ENCODE results near the gene CREBBP.

The CREBBP gene

GRCh38 chr16:3800477-3801270 is 79.8 kb downstream of the CREBBP start:
- Mint-ChIP-seq H3K27me3 (no peaks in the 10 kb centered on the region), H3K9me3 (no peaks in the 10 kb centered on the region), H3K4me3 (no peak overlapping the region), H3K27ac (no peak overlapping the region), H3K4me1 (peaks cover 74% of the 10 kb centered on the region), H3K36me3 (peaks cover 13% of the 10 kb centered on the region)

GRCh38 chr16:3800019-3800418 is 80.5 kb downstream of the CREBBP start:
- Mint-ChIP-seq H3K9me3 (no peaks in the 10 kb centered on the region), H3K36me3 (peaks cover 13% of the 10 kb centered on the region), H3K27me3 (no peaks in the 10 kb centered on the region), H3K4me3 (no peak overlapping the region), H3K27ac (no peak overlapping the region), H3K4me1 (peaks cover 72% of the 10 kb centered on the region)

GRCh38 chr16:3799354-3799753 is 81.2 kb downstream of the CREBBP start:
- Mint-ChIP-seq H3K9me3 (no peaks in the 10 kb centered on the region), H3K27ac (peak overlapping the region; percentile 41), H3K4me3 (no peak overlapping the region)

GRCh38 chr16:3798838-3799237 is 81.7 kb downstream of the CREBBP start:
- Mint-ChIP-seq H3K9me3 (no peaks in the 10 kb centered on the region), H3K4me1 (peaks cover 68% of the 10 kb centered on the region), H3K36me3 (peaks cover 10% of the 10 kb centered on the region), H3K27ac (no peak overlapping the region), H3K27me3 (no peaks in the 10 kb centered on the region), H3K4me3 (no peak overlapping the region)

More at GRCh38 chr16:3799354-3799753, 81.2 kb downstream of the CREBBP start:
- Mint-ChIP-seq H3K36me3 (peaks cover 13% of the 10 kb centered on the region), H3K27me3 (no peaks in the 10 kb centered on the region), H3K4me1 (peaks cover 72% of the 10 kb centered on the region)

GRCh38 chr16:3797904-3798811 is 82.4 kb downstream of the CREBBP start:
- Mint-ChIP-seq H3K4me3 (peak overlapping the region; percentile 51), H3K4me1 (peaks cover 73% of the 10 kb centered on the region), H3K27me3 (no peaks in the 10 kb centered on the region), H3K9me3 (no peaks in the 10 kb centered on the region), H3K36me3 (peaks cover 10% of the 10 kb centered on the region), H3K27ac (no peak overlapping the region)

- no peak overlapping the region for H3K27ac Mint-ChIP-seq
- peak overlapping the region; percentile 51 for H3K4me3 Mint-ChIP-seq
Measured at GRCh38 chr16:3797473-3797872, 83.0 kb downstream of the CREBBP start.

GRCh38 chr16:3793161-3793576 is 87.3 kb downstream of the CREBBP start:
- H3K27ac Mint-ChIP-seq: no peak overlapping the region
- peaks cover 79% of the 10 kb centered on the region for H3K4me1 Mint-ChIP-seq
- peaks cover 12% of the 10 kb centered on the region for H3K36me3 Mint-ChIP-seq
- no peak overlapping the region for H3K4me3 Mint-ChIP-seq
- H3K9me3 Mint-ChIP-seq: no peaks in the 10 kb centered on the region
- no peaks in the 10 kb centered on the region for H3K27me3 Mint-ChIP-seq

More at GRCh38 chr16:3797473-3797872, 83.0 kb downstream of the CREBBP start:
- H3K36me3 Mint-ChIP-seq: peaks cover 7% of the 10 kb centered on the region
- H3K4me1 Mint-ChIP-seq: peaks cover 76% of the 10 kb centered on the region
- no peaks in the 10 kb centered on the region for H3K9me3 Mint-ChIP-seq
- H3K27me3 Mint-ChIP-seq: no peaks in the 10 kb centered on the region

GRCh38 chr16:3792472-3793012 is 88.0 kb downstream of the CREBBP start:
- Mint-ChIP-seq H3K4me1 (peaks cover 74% of the 10 kb centered on the region), H3K27ac (no peak overlapping the region), H3K27me3 (no peaks in the 10 kb centered on the region), H3K4me3 (peak overlapping the region; percentile 5), H3K9me3 (no peaks in the 10 kb centered on the region), H3K36me3 (peaks cover 12% of the 10 kb centered on the region)

GRCh38 chr16:3791701-3792100 is 88.8 kb downstream of the CREBBP start:
- Mint-ChIP-seq H3K27me3 (no peaks in the 10 kb centered on the region), H3K4me1 (peaks cover 67% of the 10 kb centered on the region), H3K27ac (no peak overlapping the region), H3K4me3 (no peak overlapping the region), H3K36me3 (peaks cover 12% of the 10 kb centered on the region), H3K9me3 (no peaks in the 10 kb centered on the region)

- no peaks in the 10 kb centered on the region for H3K27me3 Mint-ChIP-seq
- peaks cover 13% of the 10 kb centered on the region for H3K36me3 Mint-ChIP-seq
- peak overlapping the region; percentile 27 for H3K4me3 Mint-ChIP-seq
- no peak overlapping the region for H3K27ac Mint-ChIP-seq
- H3K9me3 Mint-ChIP-seq: no peaks in the 10 kb centered on the region
- peaks cover 65% of the 10 kb centered on the region for H3K4me1 Mint-ChIP-seq
Measured at GRCh38 chr16:3789375-3790099, 91.0 kb downstream of the CREBBP start.

- Mint-ChIP-seq H3K27me3 (no peaks in the 10 kb centered on the region), H3K27ac (no peak overlapping the region), H3K4me3 (no peak overlapping the region), H3K4me1 (peaks cover 68% of the 10 kb centered on the region), H3K9me3 (no peaks in the 10 kb centered on the region), H3K36me3 (peaks cover 13% of the 10 kb centered on the region)
Measured at GRCh38 chr16:3788711-3789374, 91.7 kb downstream of the CREBBP start.

GRCh38 chr16:3787924-3788661 is 92.4 kb downstream of the CREBBP start:
- no peak overlapping the region for H3K4me3 Mint-ChIP-seq
- H3K4me1 Mint-ChIP-seq: peaks cover 66% of the 10 kb centered on the region
- H3K9me3 Mint-ChIP-seq: no peaks in the 10 kb centered on the region
- no peak overlapping the region for H3K27ac Mint-ChIP-seq
- H3K36me3 Mint-ChIP-seq: peaks cover 13% of the 10 kb centered on the region
- no peaks in the 10 kb centered on the region for H3K27me3 Mint-ChIP-seq

GRCh38 chr16:3785413-3785812 is 95.1 kb downstream of the CREBBP start:
- Mint-ChIP-seq H3K9me3 (no peaks in the 10 kb centered on the region), H3K4me3 (no peak overlapping the region), H3K27me3 (no peaks in the 10 kb centered on the region), H3K36me3 (peaks cover 12% of the 10 kb centered on the region), H3K27ac (no peak overlapping the region), H3K4me1 (peaks cover 56% of the 10 kb centered on the region)

- Mint-ChIP-seq H3K4me3 (no peak overlapping the region), H3K36me3 (peaks cover 7% of the 10 kb centered on the region), H3K27ac (no peak overlapping the region), H3K4me1 (peaks cover 40% of the 10 kb centered on the region), H3K9me3 (no peaks in the 10 kb centered on the region), H3K27me3 (no peaks in the 10 kb centered on the region)
Measured at GRCh38 chr16:3783516-3783915, 97.0 kb downstream of the CREBBP start.

Measured in activated naive CD4-positive, alpha-beta T cell treated with anti-CD3 and anti-CD28 coated beads, Interleukin-2, amount 50 U/mL, for 24 hours (primary cell).